Measurements from ENCODE around the gene TRNP1.

Gene TRNP1

DNA sequence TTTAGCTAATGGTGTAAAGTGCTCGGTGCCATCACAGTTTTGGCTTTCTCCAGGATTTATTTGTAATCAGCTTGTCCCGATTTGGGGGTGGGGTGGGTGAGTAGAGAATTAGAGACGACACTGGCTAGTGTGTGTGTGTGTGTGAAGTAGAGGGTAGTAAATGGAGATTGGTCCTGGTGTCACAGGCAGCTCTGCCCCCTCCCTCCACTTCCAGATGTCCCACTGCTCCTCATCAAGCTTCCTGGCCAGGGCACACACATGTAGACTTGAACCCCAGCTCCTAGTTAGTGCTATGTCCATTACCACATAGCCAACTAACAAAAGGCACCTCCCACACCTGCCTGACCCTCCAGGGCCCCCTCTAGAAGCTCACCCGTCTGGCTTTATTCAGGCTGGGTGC lies 3.2 kb downstream of the TRNP1 start:
- H3K4me1 ChIP-seq (ENCODE audit: insufficient read depth, insufficient read length) = peaks cover 48% of the 10 kb centered on the region
- peak overlapping the region; percentile 3 for H3K4me3 ChIP-seq (ENCODE audit: insufficient read length, low read depth)
- no peaks in the 10 kb centered on the region for H3K27me3 ChIP-seq (ENCODE audit: insufficient read depth, insufficient read length)
- H3K36me3 ChIP-seq (ENCODE audit: insufficient read depth, insufficient read length, low read length) = peaks cover 46% of the 10 kb centered on the region
- no peaks in the 10 kb centered on the region for H3K9me3 ChIP-seq (ENCODE audit: insufficient read depth, low read length)
- no peak for DNase-seq (ENCODE audit: low read depth, low spot score)
- H3K9ac ChIP-seq (ENCODE audit: insufficient read length, low read depth) = peak overlapping the region; percentile 69
- TF ChIP-seq ZNF274 (IDR thresholded peaks at IDR 0.05; ENCODE audit: low read depth, low read length) (no peak), YY1 (IDR thresholded peaks at IDR 0.05; ENCODE audit: insufficient read depth, insufficient read length) (no peak), SUZ12 (IDR thresholded peaks at IDR 0.05; ENCODE audit: extremely low read depth, insufficient read depth, insufficient read length) (no peak)

DNA sequence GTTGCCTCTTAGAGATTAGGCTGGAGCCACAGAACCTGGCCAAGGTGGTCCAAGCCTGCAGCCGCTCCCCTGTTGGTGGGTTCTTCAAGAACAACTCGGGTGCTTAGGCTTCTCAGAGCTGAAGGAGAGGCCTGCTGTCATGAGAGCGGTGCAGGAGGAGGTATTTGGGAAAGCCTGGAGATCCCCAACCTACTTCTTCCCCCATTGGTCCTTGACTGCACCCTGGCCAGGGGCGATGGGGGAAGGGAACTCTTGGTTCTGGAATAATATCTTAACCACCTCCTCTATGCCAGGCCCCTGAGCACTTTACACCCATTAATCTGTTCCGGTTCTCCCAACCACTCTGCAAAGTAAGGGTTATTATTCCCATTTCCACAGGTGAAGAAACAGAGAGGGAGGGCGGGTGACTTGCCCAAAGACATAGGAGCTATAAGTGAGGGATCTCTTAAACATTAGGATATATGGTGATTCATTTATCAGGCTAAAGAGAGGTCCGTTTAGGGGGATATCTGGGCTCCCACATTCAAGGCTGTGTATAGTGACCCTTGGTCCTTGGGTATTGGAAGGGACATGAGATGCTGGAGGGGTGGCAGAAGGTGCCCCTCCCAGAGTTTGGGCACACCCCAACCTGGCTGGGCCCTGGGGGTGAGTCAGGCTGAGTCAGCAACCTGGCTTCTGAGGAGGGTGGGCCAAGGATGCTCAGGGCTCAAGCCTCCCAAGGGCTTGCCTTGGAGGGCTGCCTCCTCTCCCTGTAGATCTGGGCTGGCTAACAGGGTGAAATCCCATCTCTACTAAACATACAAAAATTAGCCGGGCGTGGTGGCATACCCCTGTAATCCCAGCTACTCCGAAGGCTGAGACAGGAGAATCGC lies 5.2 kb downstream of the TRNP1 start:
- no peak for DNase-seq (ENCODE audit: low read depth, low spot score)
- no peak for TF ChIP-seq ZNF274 (IDR thresholded peaks at IDR 0.05; ENCODE audit: low read depth, low read length)

DNA sequence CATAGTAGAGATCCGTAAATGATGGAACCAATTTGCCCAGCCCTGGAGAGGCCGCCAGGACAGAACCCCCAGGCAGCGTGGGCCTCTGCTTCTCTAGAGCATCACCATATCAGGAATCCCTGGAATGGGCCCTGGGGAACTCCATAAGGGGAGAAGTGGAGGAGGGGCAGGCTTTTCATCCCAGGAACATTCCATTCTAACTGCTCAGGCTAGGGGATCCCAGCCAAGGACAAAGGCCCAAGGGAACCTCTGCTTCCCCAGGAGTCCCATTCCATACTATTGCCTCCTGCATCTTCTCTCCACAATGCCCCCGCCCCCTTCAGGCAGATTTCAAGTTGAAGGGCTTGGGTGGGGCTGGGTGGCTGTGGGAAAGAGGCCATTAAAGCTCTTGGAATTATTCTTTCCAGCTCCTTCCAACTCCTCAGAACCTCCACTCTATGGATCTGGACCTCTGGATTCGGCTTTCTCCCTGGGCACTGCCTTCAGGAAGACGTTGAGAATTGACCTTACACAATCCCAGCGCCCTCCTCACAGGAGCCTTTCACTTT lies 6.0 kb downstream of the TRNP1 start:
- no peaks in the 10 kb centered on the region for H3K9me3 ChIP-seq (ENCODE audit: insufficient read depth, low read length)
- H3K27me3 ChIP-seq (ENCODE audit: insufficient read depth, insufficient read length) = no peaks in the 10 kb centered on the region
- peak; percentile 99 for DNase-seq (ENCODE audit: low read depth, low spot score)
- peaks cover 68% of the 10 kb centered on the region for H3K36me3 ChIP-seq (ENCODE audit: insufficient read depth, insufficient read length, low read length)
- no peak for TF ChIP-seq ZNF274 (IDR thresholded peaks at IDR 0.05; ENCODE audit: low read depth, low read length)
- peak; percentile 15 for TF ChIP-seq YY1 (IDR thresholded peaks at IDR 0.05; ENCODE audit: insufficient read depth, insufficient read length)
- TF ChIP-seq SUZ12 (IDR thresholded peaks at IDR 0.05; ENCODE audit: extremely low read depth, insufficient read depth, insufficient read length) = no peak
- H3K4me3 ChIP-seq (ENCODE audit: insufficient read length, low read depth) = no peak overlapping the region
- H3K9ac ChIP-seq (ENCODE audit: insufficient read length, low read depth) = no peak overlapping the region
- peaks cover 64% of the 10 kb centered on the region for H3K4me1 ChIP-seq (ENCODE audit: insufficient read depth, insufficient read length)

More for the DNA sequence above, 5.2 kb downstream of the TRNP1 start:
- Histone ChIP-seq H3K9ac (ENCODE audit: insufficient read length, low read depth) (peak overlapping the region; percentile 62), H3K9me3 (ENCODE audit: insufficient read depth, low read length) (no peaks in the 10 kb centered on the region), H3K4me1 (ENCODE audit: insufficient read depth, insufficient read length) (peaks cover 56% of the 10 kb centered on the region), H3K4me3 (ENCODE audit: insufficient read length, low read depth) (peak overlapping the region; percentile 27), H3K27me3 (ENCODE audit: insufficient read depth, insufficient read length) (no peaks in the 10 kb centered on the region), H3K36me3 (ENCODE audit: insufficient read depth, insufficient read length, low read length) (peaks cover 59% of the 10 kb centered on the region)

DNA sequence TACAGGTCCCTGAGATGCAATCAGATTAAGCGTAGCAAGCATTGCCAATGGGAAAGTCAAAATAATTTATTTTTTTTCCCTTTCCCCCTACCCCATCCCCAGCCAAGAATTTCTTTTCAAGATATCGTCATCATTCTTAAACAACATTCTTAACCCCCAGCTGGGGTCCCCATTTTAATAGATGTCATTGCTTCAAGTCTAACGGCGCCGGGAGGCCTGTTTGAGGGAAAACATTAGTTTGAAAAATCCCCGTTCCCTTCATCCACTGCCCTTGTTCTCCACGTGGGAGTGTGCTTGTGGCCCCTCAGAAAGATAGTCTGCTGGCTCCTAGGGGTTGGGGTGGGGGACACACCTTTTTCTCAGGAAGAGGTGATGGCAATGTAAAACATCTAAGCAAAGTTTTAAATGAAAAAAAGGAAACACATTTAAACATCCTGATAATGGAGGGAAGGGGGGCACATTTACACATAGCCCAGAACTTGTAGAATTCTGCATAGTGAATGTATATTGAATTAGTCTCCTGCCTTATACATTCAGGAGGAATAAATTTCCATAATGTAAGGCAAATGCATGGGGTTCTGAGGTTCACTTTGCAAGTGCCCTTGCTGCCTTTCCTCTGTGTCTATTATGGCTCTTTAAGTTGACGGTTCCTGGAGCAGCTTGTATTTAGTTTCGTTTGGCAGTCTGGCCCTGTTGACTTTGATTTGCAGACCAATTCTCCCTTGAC lies 6.8 kb downstream of the TRNP1 start:
- no peak for TF ChIP-seq ZNF274 (IDR thresholded peaks at IDR 0.05; ENCODE audit: low read depth, low read length)
- TF ChIP-seq YY1 (IDR thresholded peaks at IDR 0.05; ENCODE audit: insufficient read depth, insufficient read length) = no peak
- TF ChIP-seq SUZ12 (IDR thresholded peaks at IDR 0.05; ENCODE audit: extremely low read depth, insufficient read depth, insufficient read length) = no peak
- Histone ChIP-seq H3K4me1 (ENCODE audit: insufficient read depth, insufficient read length) (peaks cover 69% of the 10 kb centered on the region), H3K36me3 (ENCODE audit: insufficient read depth, insufficient read length, low read length) (peaks cover 70% of the 10 kb centered on the region), H3K27me3 (ENCODE audit: insufficient read depth, insufficient read length) (no peaks in the 10 kb centered on the region), H3K9me3 (ENCODE audit: insufficient read depth, low read length) (no peaks in the 10 kb centered on the region), H3K9ac (ENCODE audit: insufficient read length, low read depth) (peak overlapping the region; percentile 44), H3K4me3 (ENCODE audit: insufficient read length, low read depth) (no peak overlapping the region)
- DNase-seq (ENCODE audit: low read depth, low spot score) = no peak

DNA sequence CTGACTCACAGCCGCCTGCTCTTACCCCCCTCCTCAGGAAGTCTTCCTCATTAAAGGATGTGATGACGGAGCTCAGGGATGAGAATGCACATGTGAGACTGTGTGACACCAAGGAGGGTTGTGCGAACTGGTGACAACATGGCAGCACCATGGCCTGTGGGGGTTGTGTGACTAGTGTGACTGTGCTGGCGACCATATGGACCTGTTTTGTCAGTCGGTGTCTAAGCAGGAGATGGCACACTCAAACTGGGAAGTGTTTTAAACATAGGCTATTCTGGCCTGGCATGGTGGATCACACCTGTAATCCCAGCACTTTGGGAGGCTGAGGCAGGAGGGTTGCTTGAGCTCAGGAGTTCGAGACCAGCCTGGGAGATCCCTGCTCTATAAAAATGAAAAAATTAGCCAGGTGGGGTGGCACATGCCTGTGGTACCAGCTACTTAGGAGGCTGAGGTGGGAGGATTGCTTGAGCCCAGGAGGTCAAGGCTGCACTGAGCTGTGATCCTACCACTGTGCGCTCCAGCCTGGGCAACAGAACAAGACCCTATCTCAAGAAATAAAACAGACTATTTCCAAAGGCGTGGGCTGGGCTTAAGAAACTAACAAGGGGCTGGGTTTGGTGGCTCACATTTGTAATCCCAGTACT lies 7.4 kb downstream of the TRNP1 start:
- Histone ChIP-seq H3K27me3 (ENCODE audit: insufficient read depth, insufficient read length) (no peaks in the 10 kb centered on the region), H3K4me1 (ENCODE audit: insufficient read depth, insufficient read length) (peaks cover 70% of the 10 kb centered on the region), H3K9ac (ENCODE audit: insufficient read length, low read depth) (peak overlapping the region; percentile 44), H3K4me3 (ENCODE audit: insufficient read length, low read depth) (no peak overlapping the region), H3K36me3 (ENCODE audit: insufficient read depth, insufficient read length, low read length) (peaks cover 70% of the 10 kb centered on the region), H3K9me3 (ENCODE audit: insufficient read depth, low read length) (no peaks in the 10 kb centered on the region)
- TF ChIP-seq ZNF274 (IDR thresholded peaks at IDR 0.05; ENCODE audit: low read depth, low read length) (no peak), YY1 (IDR thresholded peaks at IDR 0.05; ENCODE audit: insufficient read depth, insufficient read length) (no peak), SUZ12 (IDR thresholded peaks at IDR 0.05; ENCODE audit: extremely low read depth, insufficient read depth, insufficient read length) (no peak)
- DNase-seq (ENCODE audit: low read depth, low spot score) = no peak

DNA sequence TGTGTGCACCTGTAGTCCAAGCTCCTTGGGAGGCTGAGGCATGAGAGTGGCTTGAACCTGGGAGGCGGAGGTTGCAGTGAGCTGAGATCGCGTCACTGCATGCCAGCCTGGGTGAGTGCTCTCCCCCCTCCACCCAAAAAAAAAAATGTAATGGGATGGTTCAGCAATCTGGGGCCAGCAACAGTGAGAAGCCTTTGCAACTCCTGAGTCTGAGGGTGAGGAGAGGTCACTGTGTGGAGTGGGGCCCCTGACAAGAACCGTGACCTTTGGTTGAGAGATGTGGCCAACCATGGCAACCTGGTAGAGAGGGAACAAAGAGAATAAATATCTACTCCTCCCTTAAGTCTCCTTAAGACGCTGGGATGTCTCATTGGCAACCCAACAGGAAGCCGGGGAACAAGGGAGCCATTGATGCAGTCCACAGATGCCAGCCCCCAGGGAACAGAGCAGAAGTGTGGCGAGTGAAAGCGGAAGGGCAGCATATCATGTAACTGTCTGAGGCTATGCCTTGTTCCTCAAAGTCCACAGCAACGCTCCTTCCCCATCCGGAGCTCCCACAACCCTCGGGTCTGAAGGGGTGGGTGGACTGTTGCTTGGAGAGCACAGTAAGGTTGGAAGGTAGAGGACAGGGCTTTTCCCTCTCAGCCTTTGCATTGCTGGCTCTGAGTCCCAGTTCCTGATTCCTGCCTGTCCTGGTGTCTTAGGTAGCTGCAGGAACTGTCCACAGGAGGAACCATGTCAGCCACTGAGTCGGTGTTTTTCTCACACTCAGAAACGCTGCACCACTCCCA lies 8.3 kb downstream of the TRNP1 start:
- no peak overlapping the region for H3K4me3 ChIP-seq (ENCODE audit: insufficient read length, low read depth)
- no peak for TF ChIP-seq ZNF274 (IDR thresholded peaks at IDR 0.05; ENCODE audit: low read depth, low read length)

More for the DNA sequence above, 8.3 kb downstream of the TRNP1 start:
- Histone ChIP-seq H3K36me3 (ENCODE audit: insufficient read depth, insufficient read length, low read length) (peaks cover 70% of the 10 kb centered on the region), H3K27me3 (ENCODE audit: insufficient read depth, insufficient read length) (no peaks in the 10 kb centered on the region), H3K4me1 (ENCODE audit: insufficient read depth, insufficient read length) (peaks cover 70% of the 10 kb centered on the region), H3K9me3 (ENCODE audit: insufficient read depth, low read length) (no peaks in the 10 kb centered on the region), H3K9ac (ENCODE audit: insufficient read length, low read depth) (peak overlapping the region; percentile 43)
- DNase-seq (ENCODE audit: low read depth, low spot score) = no peak
